DND-41 (cell line): ENCODE results near the gene SCN8A.

Experiments used
- ATAC-seq: fragments of 200-7000 bp; cut with Tn5 transposase; 3 replicates; pipeline ENCODE4 v1.9.1; 2021; ENCODE audit warnings: low read depth; ENCODE audit not compliant: insufficient read depth
- DNase-seq: peaks from one replicate; pipeline ENCODE4 v3.0.0-alpha.2; 2020
- H2AFZ ChIP-seq: 2 replicates; pipeline ENCODE4 v1.6.0; 2012; ENCODE audit warnings: low read depth, low read length
- H3K27ac ChIP-seq: 2 replicates; pipeline ENCODE4 v1.5.1; 2012; ENCODE audit warnings: low read length, inconsistent platforms
- H3K27me3 ChIP-seq: fragments of 200-600 bp; sonication (generic); 2 replicates; pipeline ENCODE4 v1.6.0; 2012; ENCODE audit warnings: low read length, mild to moderate bottlenecking, inconsistent platforms; ENCODE audit not compliant: insufficient read depth, poor library complexity
- H3K36me3 ChIP-seq: 2 replicates; pipeline ENCODE4 v1.5.1; 2012; ENCODE audit warnings: low read length, inconsistent platforms; ENCODE audit not compliant: insufficient read depth
- H3K4me1 ChIP-seq: 2 replicates; pipeline ENCODE4 v1.5.1; 2012; ENCODE audit warnings: mild to moderate bottlenecking, low read length; ENCODE audit not compliant: insufficient read depth
- H3K4me2 ChIP-seq: 2 replicates; pipeline ENCODE4 v1.6.0; 2012; ENCODE audit warnings: mild to moderate bottlenecking, moderate library complexity, low read length, inconsistent platforms; ENCODE audit not compliant: insufficient read depth
- H3K4me3 ChIP-seq, 2 experiments: fragments of 200-600 bp in 1 of 2; shearing (Covaris generic) in 1 of 2; 2 replicates each; pipeline ENCODE4 v1.5.1; 2012 to 2016; ENCODE audit warnings: inconsistent platforms in 2 of 2, low read length in 2 of 2, mild to moderate bottlenecking in 2 of 2, low read depth in 1 of 2, moderate library complexity in 1 of 2
- H3K79me2 ChIP-seq: 2 replicates; pipeline ENCODE4 v1.6.0; 2012; ENCODE audit warnings: low read length, inconsistent platforms; ENCODE audit not compliant: insufficient read depth
- H3K9ac ChIP-seq: 2 replicates; pipeline ENCODE4 v1.6.0; 2012; ENCODE audit warnings: low read depth, mild to moderate bottlenecking, inconsistent platforms, low read length, moderate library complexity
- H3K9me3 ChIP-seq: 2 replicates; pipeline ENCODE4 v1.5.1; 2012; ENCODE audit warnings: low read length, moderate library complexity, mild to moderate bottlenecking, inconsistent platforms; ENCODE audit not compliant: insufficient read depth, severe bottlenecking
- H4K20me1 ChIP-seq: 2 replicates; pipeline ENCODE4 v1.6.0; 2012; ENCODE audit warnings: low read length; ENCODE audit not compliant: insufficient read depth
- EZH2 ChIP-seq: IDR thresholded peaks from 3 replicates; pipeline ENCODE4 v1.6.1; 2012; ENCODE audit warnings: borderline replicate concordance, low read depth, mild to moderate bottlenecking, moderate library complexity, low read length, inconsistent platforms; ENCODE audit not compliant: severe bottlenecking
- TF ChIP-seq, protein P1 (sequence below): IDR thresholded peaks from 2 replicates; pipeline ENCODE4 v1.5.1; 2012; ENCODE audit warnings: borderline replicate concordance, low read length, moderate library complexity, mild to moderate bottlenecking; ENCODE audit not compliant: poor library complexity, severe bottlenecking; ENCODE audit errors: extremely low read depth

Gene SCN8A

GRCh38 chr12:51832354-51833107 is 241.5 kb downstream of the SCN8A start:
- Histone ChIP-seq H3K27me3 (peaks cover 3% of the 10 kb centered on the region), H3K4me3 (peak overlapping the region in 1 of 2 experiments; percentile 42; a peak in 2 of 4 replicates), H3K79me2 (no peaks in the 10 kb centered on the region), H3K36me3 (no peaks in the 10 kb centered on the region), H3K9me3 (no peaks in the 10 kb centered on the region), H3K4me2 (peak overlapping the region; percentile 70), H3K4me1 (peaks cover 32% of the 10 kb centered on the region), H3K9ac (no peak overlapping the region), H2AFZ (no peak overlapping the region), H4K20me1 (no peaks in the 10 kb centered on the region), H3K27ac (peak overlapping the region; percentile 48; the same call in 1 of the 2 replicates)
- DNase-seq = peak; percentile 79
- TF ChIP-seq EZH2 = no peak
- TF ChIP-seq, protein P1, sequence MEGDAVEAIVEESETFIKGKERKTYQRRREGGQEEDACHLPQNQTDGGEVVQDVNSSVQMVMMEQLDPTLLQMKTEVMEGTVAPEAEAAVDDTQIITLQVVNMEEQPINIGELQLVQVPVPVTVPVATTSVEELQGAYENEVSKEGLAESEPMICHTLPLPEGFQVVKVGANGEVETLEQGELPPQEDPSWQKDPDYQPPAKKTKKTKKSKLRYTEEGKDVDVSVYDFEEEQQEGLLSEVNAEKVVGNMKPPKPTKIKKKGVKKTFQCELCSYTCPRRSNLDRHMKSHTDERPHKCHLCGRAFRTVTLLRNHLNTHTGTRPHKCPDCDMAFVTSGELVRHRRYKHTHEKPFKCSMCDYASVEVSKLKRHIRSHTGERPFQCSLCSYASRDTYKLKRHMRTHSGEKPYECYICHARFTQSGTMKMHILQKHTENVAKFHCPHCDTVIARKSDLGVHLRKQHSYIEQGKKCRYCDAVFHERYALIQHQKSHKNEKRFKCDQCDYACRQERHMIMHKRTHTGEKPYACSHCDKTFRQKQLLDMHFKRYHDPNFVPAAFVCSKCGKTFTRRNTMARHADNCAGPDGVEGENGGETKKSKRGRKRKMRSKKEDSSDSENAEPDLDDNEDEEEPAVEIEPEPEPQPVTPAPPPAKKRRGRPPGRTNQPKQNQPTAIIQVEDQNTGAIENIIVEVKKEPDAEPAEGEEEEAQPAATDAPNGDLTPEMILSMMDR = no peak
- peak; percentile 87 for ATAC-seq

GRCh38 chr12:51833448-51834227 is 242.6 kb downstream of the SCN8A start:
- no peak overlapping the region for H3K9ac ChIP-seq
- peaks cover 26% of the 10 kb centered on the region for H3K4me1 ChIP-seq
- no peaks in the 10 kb centered on the region for H3K79me2 ChIP-seq
- peak overlapping the region; percentile 15; the same call in 1 of the 2 replicates for H3K27ac ChIP-seq
- H3K36me3 ChIP-seq = no peaks in the 10 kb centered on the region
- DNase-seq (no peak), ATAC-seq (no peak)
- TF ChIP-seq EZH2 = no peak
- TF ChIP-seq, protein P1 = no peak
- H4K20me1 ChIP-seq = no peaks in the 10 kb centered on the region
- H3K27me3 ChIP-seq = peaks cover 3% of the 10 kb centered on the region
- H3K4me3 ChIP-seq = no peak overlapping the region
- H2AFZ ChIP-seq = no peak overlapping the region
- no peaks in the 10 kb centered on the region for H3K9me3 ChIP-seq
- H3K4me2 ChIP-seq = peak overlapping the region; percentile 70

DNA sequence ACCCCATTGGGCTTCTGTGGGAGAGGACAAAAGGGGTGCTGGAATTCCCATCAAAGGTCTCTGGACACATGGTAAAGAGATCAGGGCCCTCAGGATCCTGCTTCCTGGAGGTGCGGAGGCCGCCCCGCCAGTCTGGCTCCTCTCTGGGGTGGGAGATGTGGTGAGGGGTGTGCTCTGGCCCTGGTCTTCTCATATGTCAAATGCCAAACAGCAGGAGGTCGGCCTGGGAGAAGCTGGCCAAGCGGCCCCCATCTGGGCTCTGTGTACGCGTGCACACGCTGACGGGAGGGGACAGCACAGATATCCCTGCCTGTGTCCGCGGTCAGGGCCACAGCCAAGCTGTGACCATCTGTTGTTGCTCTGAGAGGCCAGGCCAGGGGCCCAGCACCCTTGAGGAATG is 243.4 kb downstream of the SCN8A start:
- Histone ChIP-seq H3K36me3 (no peaks in the 10 kb centered on the region), H2AFZ (no peak overlapping the region), H3K79me2 (no peaks in the 10 kb centered on the region), H3K9ac (no peak overlapping the region), H3K27ac (no peak overlapping the region), H3K4me1 (peaks cover 26% of the 10 kb centered on the region), H3K27me3 (peaks cover 3% of the 10 kb centered on the region), H3K4me2 (no peak overlapping the region), H3K9me3 (no peaks in the 10 kb centered on the region), H4K20me1 (no peaks in the 10 kb centered on the region), H3K4me3 (no peak overlapping the region)
- TF ChIP-seq, protein P1 = no peak
- TF ChIP-seq EZH2 = no peak
- ATAC-seq (no peak), DNase-seq (no peak)
